Activated naive CD8-positive, alpha-beta T cell treated with anti-CD3 and anti-CD28 coated beads, Interleukin-2, amount 10 ng/mL, durations not matched to agents 7 days and 5 days (primary cell): ENCODE measurements around the gene OBSCN. TPM values are rescaled to one million over a fixed set of nuclear protein-coding genes. Genes with fewer than 3 reads are reported as not detected.
"Not testable (repeated sequence)": the region's sequence is repeated elsewhere in the genome, so short reads cannot be mapped to it uniquely, and the experiment has no call there.

ENCODE experiments used
- ATAC-seq: fragments of 150-1000 bp; cut with Tn5 transposase; one replicate; pipeline ENCODE4 v1.10.0; 2021; ENCODE audit warnings: low read depth, moderate library complexity
- POLR2A ChIA-PET: fragments of 350-600 bp; sonication (Branson Sonifier 250); formaldehyde crosslinking; loops from one replicate; lab custom pipeline; 2021; ENCODE audit warnings: antibody characterized with exemption; lab: Charles Lee
- DNase-seq: peaks from one replicate; pipeline ENCODE4 v3.0.0; 2021
- H3K27ac Mint-ChIP-seq: one replicate; pipeline ENCODE4 v1.8.0; 2022; ENCODE audit warnings: mild to moderate bottlenecking, mixed read lengths
- H3K27me3 Mint-ChIP-seq: one replicate; pipeline ENCODE4 v1.8.0; 2022; ENCODE audit warnings: mild to moderate bottlenecking, moderate library complexity, mixed read lengths
- H3K36me3 Mint-ChIP-seq: one replicate; pipeline ENCODE4 v1.8.0; 2021; ENCODE audit warnings: mild to moderate bottlenecking, mixed read lengths
- H3K4me1 Mint-ChIP-seq: one replicate; pipeline ENCODE4 v1.8.0; 2021; ENCODE audit warnings: mixed read lengths
- H3K4me3 Mint-ChIP-seq: one replicate; pipeline ENCODE4 v1.8.0; 2022; ENCODE audit warnings: mild to moderate bottlenecking, moderate library complexity, mixed read lengths
- H3K9me3 Mint-ChIP-seq: one replicate; pipeline ENCODE4 v1.8.0; 2021; ENCODE audit warnings: mixed read lengths
- total RNA-seq, 2 experiments: library from RNA; stranded (reverse); gene quantifications; one replicate each; pipeline ENCODE4 v1.2.3, GENCODE V29; 2021

Gene OBSCN
- total RNA-seq, 2 experiments from 2014 or later: 44.3 to 44.7 TPM

- H3K27me3 Mint-ChIP-seq, ATAC-seq, H3K27ac Mint-ChIP-seq, POLR2A ChIA-PET, H3K4me1 Mint-ChIP-seq, DNase-seq, H3K9me3 Mint-ChIP-seq, H3K4me3 Mint-ChIP-seq: not testable (repeated sequence)
- H3K36me3 Mint-ChIP-seq: peaks cover 61% of the 10 kb centered on the region
These were observed 20.3 kb downstream of the OBSCN start for GRCh38 chr1:228228147-228228546.

- no peak overlapping the region for H3K4me3 Mint-ChIP-seq
- peaks cover 8% of the 10 kb centered on the region for H3K9me3 Mint-ChIP-seq
- H3K4me1 Mint-ChIP-seq: peaks cover 2% of the 10 kb centered on the region
- no peak overlapping the region for H3K27ac Mint-ChIP-seq
- H3K36me3 Mint-ChIP-seq: peaks cover 61% of the 10 kb centered on the region
- no peaks in the 10 kb centered on the region for H3K27me3 Mint-ChIP-seq
- POLR2A ChIA-PET: no interaction called here
- ATAC-seq (no peak), DNase-seq (no peak)
These were observed 20.8 kb downstream of the OBSCN start for GRCh38 chr1:228228601-228229074.

DNA sequence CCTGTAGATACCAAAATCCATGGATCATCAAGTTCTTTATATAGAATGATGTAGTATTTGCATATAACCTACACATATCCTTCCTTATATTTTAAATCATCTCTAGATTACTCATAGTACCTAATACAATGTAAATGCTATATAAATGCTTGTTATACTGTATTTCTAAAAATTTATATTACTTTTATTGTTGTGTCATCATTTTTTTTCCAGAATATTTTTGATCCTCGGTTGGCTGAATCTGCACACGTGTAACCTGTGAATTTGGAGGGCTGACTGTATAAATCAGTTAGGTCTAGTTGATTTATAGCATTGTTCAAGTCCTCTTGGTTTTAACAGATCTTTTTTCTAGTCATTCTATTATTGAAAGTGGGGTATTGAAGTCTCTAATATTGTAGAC is 23.3 kb downstream of the OBSCN start:
- DNase-seq (no peak), ATAC-seq (no peak)
- H3K36me3 Mint-ChIP-seq: peaks cover 60% of the 10 kb centered on the region
- peaks cover 21% of the 10 kb centered on the region for H3K9me3 Mint-ChIP-seq
- no peaks in the 10 kb centered on the region for H3K27me3 Mint-ChIP-seq
- no peak overlapping the region for H3K4me3 Mint-ChIP-seq
- H3K27ac Mint-ChIP-seq: no peak overlapping the region
- POLR2A ChIA-PET: no interaction called here
- peaks cover 2% of the 10 kb centered on the region for H3K4me1 Mint-ChIP-seq

- H3K4me3 Mint-ChIP-seq: no peak overlapping the region
- H3K4me1 Mint-ChIP-seq: peaks cover 2% of the 10 kb centered on the region
- no peak overlapping the region for H3K27ac Mint-ChIP-seq
- H3K27me3 Mint-ChIP-seq: no peaks in the 10 kb centered on the region
- POLR2A ChIA-PET: no interaction called here
- DNase-seq (no peak), ATAC-seq (no peak)
- H3K36me3 Mint-ChIP-seq: peaks cover 65% of the 10 kb centered on the region
- peaks cover 23% of the 10 kb centered on the region for H3K9me3 Mint-ChIP-seq
These were observed 25.3 kb downstream of the OBSCN start for GRCh38 chr1:228233136-228233535.

DNA sequence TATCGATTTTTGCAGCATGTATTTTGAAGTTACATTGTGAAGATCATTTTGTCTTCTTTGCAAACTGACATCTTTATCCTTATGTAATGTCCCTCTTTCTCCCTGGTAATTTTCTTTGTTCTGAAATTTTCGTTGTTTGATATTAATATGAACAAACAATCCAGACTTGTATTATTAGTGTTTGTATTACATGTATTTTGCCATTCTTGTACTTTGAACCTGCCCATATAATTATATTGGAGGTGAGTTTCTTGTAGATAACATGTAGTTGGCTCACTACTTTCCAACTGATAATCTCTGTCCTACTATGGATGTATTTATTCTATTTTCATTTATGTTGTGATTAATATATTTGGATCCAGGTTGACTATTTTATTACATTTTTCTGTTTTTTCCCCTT is 27.1 kb downstream of the OBSCN start:
- H3K4me3 Mint-ChIP-seq: no peak overlapping the region
- DNase-seq: no peak
- peaks cover 72% of the 10 kb centered on the region for H3K36me3 Mint-ChIP-seq
- no peak for ATAC-seq
- H3K9me3 Mint-ChIP-seq: peaks cover 35% of the 10 kb centered on the region
- H3K27ac Mint-ChIP-seq: no peak overlapping the region
- H3K27me3 Mint-ChIP-seq: no peaks in the 10 kb centered on the region
- POLR2A ChIA-PET: no interaction called here
- H3K4me1 Mint-ChIP-seq: no peaks in the 10 kb centered on the region

- Mint-ChIP-seq H3K4me3 (no peak overlapping the region), H3K4me1 (no peaks in the 10 kb centered on the region), H3K27me3 (no peaks in the 10 kb centered on the region), H3K9me3 (peaks cover 45% of the 10 kb centered on the region), H3K36me3 (peaks cover 75% of the 10 kb centered on the region), H3K27ac (no peak overlapping the region)
- DNase-seq (no peak), ATAC-seq (no peak)
- POLR2A ChIA-PET: interaction anchor here (0.7 kb wide), 1 partner anchor 10 kb away, joined by 3 read pairs; no protein-coding TSS in a partner anchor
These were observed 28.9 kb downstream of the OBSCN start for GRCh38 chr1:228236744-228237143.

DNA sequence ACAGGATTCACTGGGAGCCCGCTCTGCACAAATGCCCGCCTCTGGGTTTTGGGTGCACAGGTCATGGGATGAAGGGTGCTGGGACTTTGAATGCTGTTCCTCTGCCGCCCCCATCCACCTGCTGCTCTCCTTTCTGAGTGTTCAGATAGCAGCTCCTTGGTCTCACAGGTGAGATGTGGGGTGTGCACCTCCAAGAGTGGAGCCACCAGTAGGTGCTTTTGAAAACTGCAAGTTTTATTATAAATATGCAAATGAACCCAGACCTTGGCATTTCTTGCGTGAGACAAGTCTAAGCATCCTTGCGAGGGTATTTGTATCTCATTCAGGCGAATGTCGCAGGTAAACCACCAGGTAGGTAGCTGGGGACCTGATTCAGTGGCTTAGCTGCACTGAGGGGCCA is 30.2 kb downstream of the OBSCN start:
- no peaks in the 10 kb centered on the region for H3K27me3 Mint-ChIP-seq
- peaks cover 48% of the 10 kb centered on the region for H3K9me3 Mint-ChIP-seq
- DNase-seq (no peak), ATAC-seq (no peak)
- POLR2A ChIA-PET: no interaction called here
- H3K4me1 Mint-ChIP-seq: no peaks in the 10 kb centered on the region
- no peak overlapping the region for H3K27ac Mint-ChIP-seq
- H3K4me3 Mint-ChIP-seq: no peak overlapping the region
- peaks cover 76% of the 10 kb centered on the region for H3K36me3 Mint-ChIP-seq

DNA sequence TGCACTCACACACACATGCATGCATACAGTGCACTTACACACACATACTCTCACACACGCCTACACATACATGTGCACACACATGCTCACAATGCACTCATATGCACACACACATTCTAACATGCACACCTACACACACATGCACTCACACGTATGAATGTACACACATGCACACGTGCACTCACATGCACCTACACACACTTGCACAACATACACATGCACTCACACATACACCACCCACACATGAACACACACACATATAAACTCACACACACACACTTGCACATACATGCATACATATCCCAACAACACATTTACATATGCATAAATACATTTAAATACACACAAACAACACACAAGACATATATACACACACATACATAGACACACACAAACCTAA is 30.6 kb downstream of the OBSCN start:
- H3K4me1 Mint-ChIP-seq: no peaks in the 10 kb centered on the region
- no peaks in the 10 kb centered on the region for H3K27me3 Mint-ChIP-seq
- peaks cover 76% of the 10 kb centered on the region for H3K36me3 Mint-ChIP-seq
- H3K4me3 Mint-ChIP-seq: no peak overlapping the region
- DNase-seq (no peak), ATAC-seq (no peak)
- H3K27ac Mint-ChIP-seq: no peak overlapping the region
- POLR2A ChIA-PET: no interaction called here
- H3K9me3 Mint-ChIP-seq: peaks cover 49% of the 10 kb centered on the region

DNA sequence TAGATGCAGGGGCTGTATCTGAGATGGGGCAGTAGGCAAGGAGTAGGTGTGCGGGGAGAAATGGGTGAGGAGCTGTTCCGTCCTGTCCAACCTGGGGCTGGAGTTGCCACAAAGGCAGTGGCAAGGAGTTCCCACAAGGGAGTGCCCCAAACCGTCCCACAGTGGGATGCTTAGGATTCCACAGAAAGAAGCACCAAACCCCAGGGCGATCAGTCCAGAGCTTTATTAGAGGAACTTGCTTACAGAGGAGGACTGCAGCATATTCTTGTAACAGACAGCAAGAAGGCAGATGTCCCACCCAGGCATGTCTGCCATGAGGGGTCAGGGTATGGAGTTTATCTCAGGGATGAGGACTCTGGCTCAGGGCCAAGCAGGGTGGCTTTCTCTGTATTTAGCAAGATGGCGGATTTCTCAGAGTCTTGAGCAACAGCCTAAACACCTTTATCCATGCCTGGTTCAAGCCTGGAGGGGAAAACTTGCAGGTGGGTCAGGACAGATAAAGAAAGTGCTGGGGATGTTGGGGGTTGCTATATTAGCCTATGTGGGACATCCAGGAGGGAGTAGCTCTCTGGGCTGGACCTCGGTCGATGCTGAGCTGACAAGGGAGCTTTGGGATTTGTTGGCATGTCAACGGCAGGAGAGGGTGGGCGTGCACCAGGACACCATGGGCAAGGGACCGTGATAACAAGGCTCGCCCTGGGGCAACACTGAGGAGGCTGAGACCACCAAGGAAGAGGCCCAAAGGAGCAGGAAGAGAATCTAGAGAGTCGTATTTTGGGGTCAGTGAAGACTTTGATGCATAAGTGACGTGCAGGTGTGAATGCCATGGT is 32.8 kb downstream of the OBSCN start:
- H3K9me3 Mint-ChIP-seq: peaks cover 50% of the 10 kb centered on the region
- POLR2A ChIA-PET: no interaction called here
- H3K36me3 Mint-ChIP-seq: peaks cover 80% of the 10 kb centered on the region
- ATAC-seq: no peak
- no peak for DNase-seq
- no peaks in the 10 kb centered on the region for H3K27me3 Mint-ChIP-seq
- H3K4me3 Mint-ChIP-seq: no peak overlapping the region
- no peak overlapping the region for H3K27ac Mint-ChIP-seq
- H3K4me1 Mint-ChIP-seq: no peaks in the 10 kb centered on the region

DNA sequence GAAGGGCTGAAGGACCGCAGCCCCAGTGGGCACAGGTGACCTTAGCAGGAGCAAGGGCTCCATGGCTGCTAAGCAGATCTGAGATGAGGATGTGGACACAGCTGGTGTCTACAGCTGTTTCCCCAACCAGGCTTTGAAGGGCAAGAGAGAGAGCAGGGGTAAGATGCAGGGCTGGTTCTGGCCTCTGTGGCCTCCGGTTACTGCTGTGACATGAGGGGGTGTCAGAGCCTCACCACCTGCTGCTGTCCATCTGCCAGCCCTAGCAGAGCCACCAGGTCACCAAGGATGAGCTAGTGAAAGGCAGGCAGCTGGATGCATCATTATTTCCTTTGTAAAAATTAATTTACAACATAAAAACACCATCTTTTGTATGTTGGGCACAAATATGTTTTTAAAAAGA is 33.4 kb downstream of the OBSCN start:
- H3K27ac Mint-ChIP-seq: no peak overlapping the region
- no peak for ATAC-seq
- peaks cover 83% of the 10 kb centered on the region for H3K36me3 Mint-ChIP-seq
- H3K9me3 Mint-ChIP-seq: peaks cover 51% of the 10 kb centered on the region
- peaks cover 2% of the 10 kb centered on the region for H3K4me1 Mint-ChIP-seq
- no peak for DNase-seq
- POLR2A ChIA-PET: no interaction called here
- H3K27me3 Mint-ChIP-seq: no peaks in the 10 kb centered on the region
- no peak overlapping the region for H3K4me3 Mint-ChIP-seq

- H3K27ac Mint-ChIP-seq: no peak overlapping the region
- POLR2A ChIA-PET: no interaction called here
- H3K4me1 Mint-ChIP-seq: peaks cover 2% of the 10 kb centered on the region
- no peaks in the 10 kb centered on the region for H3K27me3 Mint-ChIP-seq
- DNase-seq: no peak
- H3K9me3 Mint-ChIP-seq: peaks cover 55% of the 10 kb centered on the region
- H3K36me3 Mint-ChIP-seq: peaks cover 86% of the 10 kb centered on the region
- no peak overlapping the region for H3K4me3 Mint-ChIP-seq
- no peak for ATAC-seq
These were observed 34.6 kb downstream of the OBSCN start for GRCh38 chr1:228242409-228242808.

GRCh38 chr1:228243093-228243492 is 35.2 kb downstream of the OBSCN start:
- DNase-seq (no peak), ATAC-seq (no peak)
- POLR2A ChIA-PET: no interaction called here
- Mint-ChIP-seq H3K4me1 (peaks cover 2% of the 10 kb centered on the region), H3K36me3 (peaks cover 93% of the 10 kb centered on the region), H3K9me3 (peaks cover 59% of the 10 kb centered on the region), H3K27ac (no peak overlapping the region), H3K4me3 (no peak overlapping the region), H3K27me3 (no peaks in the 10 kb centered on the region)

DNA sequence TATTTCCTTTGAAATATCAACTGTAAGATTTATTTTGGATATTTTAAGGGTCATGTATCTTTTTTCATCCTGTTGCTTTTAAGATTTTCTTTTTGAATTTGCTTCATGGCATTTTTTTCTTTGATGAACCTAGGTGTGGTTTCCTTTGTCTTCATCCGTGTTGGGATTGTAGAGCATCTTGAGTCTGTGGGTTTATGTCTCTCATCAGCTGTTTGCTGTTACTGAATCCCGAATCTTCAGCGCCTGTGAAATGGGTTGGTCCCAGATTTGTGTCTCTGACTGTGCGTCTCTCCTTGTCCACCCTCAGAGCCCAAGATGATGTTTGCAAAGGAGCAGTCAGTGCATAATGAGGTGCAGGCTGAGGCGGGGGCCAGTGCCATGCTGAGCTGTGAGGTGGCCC is 36.1 kb downstream of the OBSCN start:
- H3K9me3 Mint-ChIP-seq: peaks cover 52% of the 10 kb centered on the region
- peaks cover 86% of the 10 kb centered on the region for H3K36me3 Mint-ChIP-seq
- not testable (repeated sequence) for H3K27me3 Mint-ChIP-seq, H3K4me1 Mint-ChIP-seq, ATAC-seq, H3K4me3 Mint-ChIP-seq, DNase-seq, H3K27ac Mint-ChIP-seq
- POLR2A ChIA-PET: interaction anchor here (0.6 kb wide), 1 partner anchor 66 kb away, joined by 5 read pairs; no protein-coding TSS in a partner anchor

DNA sequence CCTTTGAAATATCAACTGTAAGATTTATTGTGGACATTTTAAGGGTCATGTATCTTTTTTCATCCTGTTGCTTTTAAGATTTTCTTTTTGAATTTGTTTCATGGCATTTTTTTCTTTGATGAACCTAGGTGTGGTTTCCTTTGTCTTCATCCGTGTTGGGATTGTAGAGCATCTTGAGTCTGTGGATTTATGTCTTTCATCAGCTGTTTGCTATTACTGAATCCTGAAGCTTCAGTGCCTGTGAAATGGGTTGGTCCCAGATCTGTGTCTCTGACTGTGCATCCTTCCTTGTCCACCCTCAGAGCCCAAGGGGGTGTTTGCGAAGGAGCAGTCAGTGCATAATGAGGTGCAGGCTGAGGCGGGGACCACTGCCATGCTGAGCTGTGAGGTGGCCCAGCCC is 37.3 kb downstream of the OBSCN start:
- peaks cover 78% of the 10 kb centered on the region for H3K36me3 Mint-ChIP-seq
- DNase-seq (no peak), ATAC-seq (no peak)
- H3K27ac Mint-ChIP-seq: no peak overlapping the region
- H3K4me1 Mint-ChIP-seq: peaks cover 2% of the 10 kb centered on the region
- no peak overlapping the region for H3K4me3 Mint-ChIP-seq
- peaks cover 46% of the 10 kb centered on the region for H3K9me3 Mint-ChIP-seq
- H3K27me3 Mint-ChIP-seq: no peaks in the 10 kb centered on the region
- POLR2A ChIA-PET: no interaction called here
